Retinal pigment epithelial cell (primary cell): ENCODE results near the gene ADAMTS10.

ENCODE experiments used
- DNase-seq: peaks from one replicate; pipeline ENCODE4 v3.0.0-alpha.2; 2010; ENCODE audit warnings: low read depth
- H3K4me3 ChIP-seq: 2 replicates; pipeline ENCODE4 v1.5.1; 2011; ENCODE audit warnings: mild to moderate bottlenecking, low read length, control low read depth, moderate library complexity
- TF ChIP-seq, protein P1 (sequence below): conservative IDR thresholded peaks from 2 replicates; pipeline ENCODE4 v1.5.1; 2011; ENCODE audit warnings: low read depth, low read length, control low read depth, inconsistent platforms

Gene ADAMTS10

DNA sequence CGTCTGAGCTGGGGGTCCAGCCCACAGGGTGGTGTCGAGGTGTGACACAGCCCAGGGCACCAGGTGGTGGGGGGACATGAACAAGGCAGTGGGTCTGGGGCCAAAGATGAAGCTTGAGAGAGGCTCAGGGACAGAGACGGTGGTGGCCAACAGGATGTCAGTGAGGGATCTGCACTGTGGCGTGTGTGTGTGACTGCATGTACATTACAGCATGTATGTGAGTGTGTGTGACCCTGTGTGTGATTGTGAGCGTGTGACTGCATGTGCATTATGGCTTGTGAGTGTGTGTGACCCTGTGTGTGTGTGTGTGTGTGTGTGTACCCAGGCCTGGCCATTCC, 1.6 kb downstream of the ADAMTS10 start:
- TF ChIP-seq, protein P1, sequence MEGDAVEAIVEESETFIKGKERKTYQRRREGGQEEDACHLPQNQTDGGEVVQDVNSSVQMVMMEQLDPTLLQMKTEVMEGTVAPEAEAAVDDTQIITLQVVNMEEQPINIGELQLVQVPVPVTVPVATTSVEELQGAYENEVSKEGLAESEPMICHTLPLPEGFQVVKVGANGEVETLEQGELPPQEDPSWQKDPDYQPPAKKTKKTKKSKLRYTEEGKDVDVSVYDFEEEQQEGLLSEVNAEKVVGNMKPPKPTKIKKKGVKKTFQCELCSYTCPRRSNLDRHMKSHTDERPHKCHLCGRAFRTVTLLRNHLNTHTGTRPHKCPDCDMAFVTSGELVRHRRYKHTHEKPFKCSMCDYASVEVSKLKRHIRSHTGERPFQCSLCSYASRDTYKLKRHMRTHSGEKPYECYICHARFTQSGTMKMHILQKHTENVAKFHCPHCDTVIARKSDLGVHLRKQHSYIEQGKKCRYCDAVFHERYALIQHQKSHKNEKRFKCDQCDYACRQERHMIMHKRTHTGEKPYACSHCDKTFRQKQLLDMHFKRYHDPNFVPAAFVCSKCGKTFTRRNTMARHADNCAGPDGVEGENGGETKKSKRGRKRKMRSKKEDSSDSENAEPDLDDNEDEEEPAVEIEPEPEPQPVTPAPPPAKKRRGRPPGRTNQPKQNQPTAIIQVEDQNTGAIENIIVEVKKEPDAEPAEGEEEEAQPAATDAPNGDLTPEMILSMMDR: no peak
- no peak for DNase-seq
- no peak overlapping the region for H3K4me3 ChIP-seq

DNA sequence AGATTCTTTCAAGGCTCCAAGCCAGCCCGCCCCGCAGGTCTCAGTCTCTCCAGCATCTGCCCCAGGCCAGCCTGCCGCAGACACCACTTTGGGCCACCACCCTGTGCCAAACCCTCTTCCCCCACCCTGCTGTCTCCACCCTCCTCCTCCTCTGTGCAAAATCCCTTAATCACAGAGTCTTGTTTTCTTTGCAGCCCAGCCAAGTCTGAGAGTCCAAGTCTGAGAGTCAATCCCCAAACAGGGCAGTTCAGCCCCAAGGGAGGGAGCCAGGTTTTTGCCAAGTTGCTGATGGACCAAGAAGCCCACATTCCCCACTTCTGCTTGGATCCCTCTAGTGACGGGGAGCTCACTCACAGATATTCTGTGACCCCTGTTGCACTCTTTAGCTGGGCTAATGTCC, 3.1 kb downstream of the ADAMTS10 start:
- H3K4me3 ChIP-seq: no peak overlapping the region
- TF ChIP-seq, protein P1: no peak
- no peak for DNase-seq

DNA sequence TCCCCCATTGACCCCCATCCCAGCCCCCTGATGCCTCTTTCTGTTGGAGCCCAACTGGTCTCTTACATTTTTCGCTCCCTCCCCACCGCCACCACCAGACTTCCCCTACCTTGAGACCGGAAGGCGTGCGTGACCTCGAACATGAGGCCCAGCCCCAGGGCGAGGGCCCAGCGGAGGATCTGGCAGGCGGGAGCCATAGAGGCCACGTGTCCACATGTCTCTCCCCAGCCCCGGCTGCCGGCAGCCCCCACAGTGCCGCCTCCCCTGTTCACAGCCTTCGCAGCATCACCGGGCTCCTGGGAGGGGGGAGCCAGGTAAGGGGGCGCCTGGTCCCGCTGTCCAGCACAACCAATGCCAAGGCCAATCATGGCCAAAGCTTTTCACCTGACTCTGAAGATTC, 5.0 kb downstream of the ADAMTS10 start:
- TF ChIP-seq, protein P1: no peak

DNA sequence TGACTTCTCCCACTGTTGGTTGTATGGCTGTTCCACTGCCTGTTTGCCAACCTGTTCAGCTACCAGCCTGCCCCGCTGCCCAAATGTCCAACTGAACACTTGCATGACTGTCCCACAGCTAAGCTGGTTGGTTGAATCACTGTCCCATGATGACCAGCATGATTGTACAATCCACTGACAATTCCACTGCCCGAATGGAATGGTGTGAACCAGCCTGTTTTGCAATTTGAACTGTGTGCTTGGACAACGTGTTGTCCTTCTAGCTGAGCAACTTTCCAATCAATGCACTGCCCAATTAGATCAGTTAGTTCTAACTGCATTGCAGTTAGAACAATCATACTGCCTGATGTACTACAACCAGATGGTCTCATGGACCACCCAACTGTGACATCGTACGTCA, 8.7 kb downstream of the ADAMTS10 start:
- TF ChIP-seq, protein P1: no peak
- no peak for DNase-seq
- H3K4me3 ChIP-seq: no peak overlapping the region

More for the DNA sequence above, 5.0 kb downstream of the ADAMTS10 start:
- no peak overlapping the region for H3K4me3 ChIP-seq
- no peak for DNase-seq

DNA sequence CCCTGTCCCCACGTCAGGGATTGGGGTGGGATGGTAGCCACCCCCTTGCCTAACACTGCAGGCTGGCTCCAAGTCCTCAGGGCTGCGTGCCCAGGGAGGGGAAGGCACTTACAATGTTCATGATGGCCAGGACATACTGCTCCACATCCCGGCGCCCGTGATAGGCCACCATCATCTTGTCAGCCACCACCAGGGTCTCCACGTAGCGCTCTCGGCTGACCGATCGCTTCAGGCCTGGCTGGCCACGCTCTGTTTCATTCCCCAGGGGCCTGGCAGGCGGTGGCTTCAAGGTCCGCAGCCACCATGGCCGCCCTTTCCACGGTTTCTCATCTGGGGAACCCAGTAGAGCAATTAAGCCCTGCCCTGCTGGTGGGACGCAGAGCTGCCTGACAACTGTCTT, 9.7 kb downstream of the ADAMTS10 start:
- DNase-seq: no peak
- no peak overlapping the region for H3K4me3 ChIP-seq
- TF ChIP-seq, protein P1: no peak

DNA sequence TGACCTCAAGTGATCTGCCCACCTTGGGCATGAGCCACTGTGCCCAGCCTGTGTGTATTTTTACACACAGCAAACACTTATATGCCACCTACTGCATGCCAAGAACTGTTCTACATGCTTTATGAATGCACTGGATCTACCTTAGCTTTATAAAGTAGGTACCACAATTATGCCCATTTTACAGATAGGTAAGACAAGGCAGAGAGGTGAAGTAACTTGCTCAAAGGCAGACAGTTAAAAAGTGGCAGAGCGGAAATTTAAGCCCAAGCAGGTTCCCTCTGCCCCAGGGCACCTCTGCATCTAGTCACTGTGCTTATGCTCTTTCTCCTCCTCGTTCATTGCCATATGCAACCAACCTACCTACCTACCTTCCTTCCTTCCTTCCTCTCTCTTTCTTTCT, 10.5 kb downstream of the ADAMTS10 start:
- TF ChIP-seq, protein P1: no peak
- DNase-seq: no peak
- H3K4me3 ChIP-seq: no peak overlapping the region

DNA sequence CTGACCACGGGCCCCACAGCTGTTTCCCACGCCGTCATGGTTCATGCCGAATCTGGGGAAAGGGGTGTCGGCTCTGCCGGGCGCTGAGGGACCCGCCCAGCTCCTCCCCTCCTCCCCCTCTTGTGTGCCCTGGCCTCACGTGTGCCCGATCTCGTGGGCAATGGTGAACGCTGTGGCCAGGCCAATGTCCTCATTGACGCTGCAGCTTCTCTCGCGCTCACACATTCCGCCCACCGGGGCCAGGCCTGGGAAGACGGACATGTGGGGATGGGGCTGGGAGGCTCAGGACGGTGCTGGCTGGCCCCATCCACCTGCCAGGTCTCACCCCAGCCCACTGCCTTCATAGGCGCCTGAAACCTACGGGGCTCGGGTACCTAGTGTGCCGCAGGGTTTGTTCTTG, 14.3 kb downstream of the ADAMTS10 start:
- TF ChIP-seq, protein P1: no peak
- H3K4me3 ChIP-seq: no peak overlapping the region
- no peak for DNase-seq
